T-cell (primary cell): ENCODE measurements around the gene BANK1. TPM values are rescaled to one million over a fixed set of nuclear protein-coding genes. Genes with fewer than 3 reads are reported as not detected.

ENCODE experiments used
- ATAC-seq, 4 experiments: fragments of 200-7000 bp in 3 of 4; fragments of 150-1000 bp in 1 of 4; cut with Tn5 transposase; replicated peaks in 1 of 4; 1 replicate in 3 of 4; 2 replicates in 1 of 4; pipeline ENCODE4 v1.10.0; 2021; ENCODE audit warnings: moderate library complexity in 3 of 4, mild to moderate bottlenecking in 2 of 4, moderate number of reproducible peaks in 1 of 4
- CTCF ChIA-PET, 2 donors: fragments of 300-600 bp; sonication (Branson Sonifier 250); formaldehyde crosslinking; loops; one replicate each; lab custom pipeline; 2022; ENCODE audit warnings: antibody characterized with exemption in 2 of 2; lab: Charles Lee
- POLR2A ChIA-PET, 2 donors: fragments of 300-600 bp; sonication (Branson Sonifier 250); formaldehyde crosslinking; loops; one replicate each; lab custom pipeline; 2022; ENCODE audit warnings: antibody characterized with exemption in 2 of 2; lab: Charles Lee
- DNase-seq, 35 experiments: peaks; one replicate each; pipeline versions ENCODE4 v3.0.0 to v3.0.0-alpha.2; 2013 to 2023
- H3K27ac ChIP-seq: one replicate; pipeline ENCODE4 v1.5.1; 2013; ENCODE audit warnings: low read length
- H3K27me3 ChIP-seq, 2 experiments: replicated peaks in 1 of 2; 1 replicate in 1 of 2; 2 replicates in 1 of 2; pipeline versions ENCODE4 v1.6.1 to v1.7.0; 2013; ENCODE audit warnings: low read length in 1 of 2, mixed read lengths in 1 of 2; ENCODE audit not compliant: control insufficient read depth in 2 of 2, insufficient read depth in 2 of 2; ENCODE audit errors: extremely low read depth in 1 of 2
- H3K36me3 ChIP-seq, 2 donors: 1 replicate in 1 of 2; 2 replicates in 1 of 2; pipeline versions ENCODE4 v1.6.1 to v1.7.0; 2013; ENCODE audit warnings: low read length in 1 of 2; ENCODE audit not compliant: control insufficient read depth in 2 of 2, insufficient read depth in 1 of 2; ENCODE audit errors: extremely low read depth in 1 of 2
- H3K4me1 ChIP-seq, 2 experiments: 1 replicate in 1 of 2; 2 replicates in 1 of 2; pipeline versions ENCODE4 v1.6.1 to v1.7.0; 2013; ENCODE audit warnings: low read length in 2 of 2, mixed read lengths in 1 of 2; ENCODE audit not compliant: insufficient read depth in 2 of 2, control insufficient read depth in 1 of 2; ENCODE audit errors: extremely low read depth in 1 of 2
- H3K4me3 ChIP-seq, 2 donors: 1 replicate in 1 of 2; 2 replicates in 1 of 2; pipeline versions ENCODE4 v1.5.1 to v1.7.0; 2013; ENCODE audit warnings: mild to moderate bottlenecking in 2 of 2, low read length in 1 of 2, moderate library complexity in 1 of 2; ENCODE audit not compliant: control insufficient read depth in 1 of 2; ENCODE audit errors: extremely low read depth in 1 of 2
- H3K9me3 ChIP-seq: 2 replicates; pipeline ENCODE4 v1.7.0; 2013
- H3K27ac Mint-ChIP-seq, 2 donors: one replicate each; pipeline ENCODE4 v1.8.0; 2020 to 2021; ENCODE audit warnings: mild to moderate bottlenecking in 2 of 2, mixed read lengths in 2 of 2
- H3K27me3 Mint-ChIP-seq, 2 donors: one replicate each; pipeline ENCODE4 v1.8.0; 2021 to 2022; ENCODE audit warnings: mixed read lengths in 2 of 2
- H3K36me3 Mint-ChIP-seq: one replicate; pipeline ENCODE4 v1.8.0; 2021; ENCODE audit warnings: mixed read lengths
- H3K4me1 Mint-ChIP-seq, 3 donors: one replicate each; pipeline ENCODE4 v1.8.0; 2020 to 2022; ENCODE audit warnings: mixed read lengths in 3 of 3, mild to moderate bottlenecking in 1 of 3
- H3K4me3 Mint-ChIP-seq, 3 donors: one replicate each; pipeline ENCODE4 v1.8.0; 2020 to 2022; ENCODE audit warnings: mild to moderate bottlenecking in 3 of 3, mixed read lengths in 3 of 3, moderate library complexity in 3 of 3
- H3K9me3 Mint-ChIP-seq, 3 donors: one replicate each; pipeline ENCODE4 v1.8.0; 2020 to 2022; ENCODE audit warnings: mixed read lengths in 3 of 3
- WGBS: methylation state at CpG from one replicate; pipeline ENCODE4 v1.1.5; 2013; ENCODE audit warnings: missing lambda C conversion rate; ENCODE audit not compliant: insufficient coverage; 5-methylcytosine and 5-hydroxymethylcytosine counted together
- total RNA-seq, 35 experiments: library from RNA in 6 of 35; stranded (reverse) in 6 of 35; fragments of 120-200 nt in 1 of 35; gene quantifications; one replicate each; pipeline versions ENCODE4 v1.2.1 to v1.2.4 and lab custom pipeline; 2013 to 2026

BANK1 gene
- total RNA-seq, 5 donors from 2014 or later (not counting 1 experiment from before 2014, with no cell fraction given), result 2.5 to 10.9 (median 3.5) TPM

DNA sequence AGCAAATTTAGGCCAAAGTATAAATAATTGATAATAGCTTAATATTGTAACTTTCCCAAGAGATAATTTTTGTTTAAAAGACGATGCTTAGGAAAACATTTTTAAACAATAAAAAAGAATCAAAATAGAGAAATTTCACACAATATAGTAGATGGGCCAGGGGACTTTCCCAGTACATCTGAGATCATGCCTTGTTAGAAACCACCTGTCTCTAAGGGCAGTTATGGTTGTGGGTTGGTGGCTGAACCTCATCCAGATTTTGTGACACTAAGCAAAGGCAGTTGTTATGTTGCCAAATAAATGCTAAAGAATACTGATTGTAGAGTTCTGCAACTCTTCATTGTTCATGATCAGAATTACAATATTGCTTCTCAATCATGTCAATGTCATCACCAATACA, 270.6 kb downstream of the BANK1 start:
- Histone ChIP-seq H3K27ac (no peak overlapping the region), H3K36me3 (no peaks in the 10 kb centered on the region), H3K4me1 (no peaks in the 10 kb centered on the region), H3K4me3 (no peak overlapping the region), H3K27me3 (no peaks in the 10 kb centered on the region), H3K9me3 (no peaks in the 10 kb centered on the region)
- ChIA-PET POLR2A (no interaction called here), CTCF (no interaction called here)
- ATAC-seq (no peak), DNase-seq (no peak)
- no CpG with 5 or more reads among the region's 1 CpG for WGBS
- Mint-ChIP-seq H3K27me3 (no peaks in the 10 kb centered on the region), H3K36me3 (no peaks in the 10 kb centered on the region), H3K4me3 (no peak overlapping the region), H3K4me1 (no peaks in the 10 kb centered on the region), H3K27ac (no peak overlapping the region), H3K9me3 (no peaks in the 10 kb centered on the region)

DNA sequence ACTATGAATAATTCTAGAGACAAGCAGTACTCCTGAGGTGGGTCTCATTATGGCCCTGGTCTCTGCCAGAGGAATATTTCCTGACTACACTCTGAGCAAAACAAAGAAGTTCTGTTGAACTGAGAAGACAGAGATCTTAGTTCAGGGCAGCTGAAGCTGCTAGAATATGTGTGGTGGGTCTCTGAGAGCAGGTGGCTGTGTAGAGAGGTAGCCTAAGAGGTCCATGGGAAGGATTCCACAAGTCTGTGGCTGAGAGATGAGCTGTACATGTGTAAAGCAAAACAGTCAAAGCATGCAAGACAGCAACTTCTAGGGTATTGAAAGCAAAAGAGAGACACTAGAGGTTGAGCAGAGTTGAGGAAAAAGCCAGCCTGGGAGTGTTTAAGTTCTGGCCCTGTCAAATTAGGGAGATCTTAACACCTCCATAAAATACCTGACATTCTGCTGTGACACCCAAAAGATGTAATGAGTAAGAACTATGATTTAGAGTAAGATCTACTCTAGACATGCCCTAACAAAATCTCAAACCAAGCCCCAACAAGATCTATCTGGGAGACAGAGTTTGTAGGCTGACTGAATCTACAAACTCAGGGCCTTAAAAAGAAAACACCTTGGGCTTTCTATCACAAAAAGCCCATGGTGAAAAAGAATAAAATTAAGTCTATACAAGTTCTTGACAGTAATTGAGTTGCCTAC, 274.4 kb downstream of the BANK1 start:
- no peak overlapping the region for H3K27ac ChIP-seq
- DNase-seq, result no peak
- Mint-ChIP-seq H3K27me3 (no peaks in the 10 kb centered on the region), H3K27ac (no peak overlapping the region), H3K36me3 (no peaks in the 10 kb centered on the region), H3K9me3 (no peaks in the 10 kb centered on the region), H3K4me1 (no peaks in the 10 kb centered on the region), H3K4me3 (no peak overlapping the region)
- H3K36me3 ChIP-seq, result no peaks in the 10 kb centered on the region
- no peaks in the 10 kb centered on the region for H3K9me3 ChIP-seq
- CTCF ChIA-PET, result no interaction called here
- POLR2A ChIA-PET, result no interaction called here
- no peaks in the 10 kb centered on the region for H3K4me1 ChIP-seq
- ATAC-seq, result no peak
- no peaks in the 10 kb centered on the region for H3K27me3 ChIP-seq
- no peak overlapping the region for H3K4me3 ChIP-seq

DNA sequence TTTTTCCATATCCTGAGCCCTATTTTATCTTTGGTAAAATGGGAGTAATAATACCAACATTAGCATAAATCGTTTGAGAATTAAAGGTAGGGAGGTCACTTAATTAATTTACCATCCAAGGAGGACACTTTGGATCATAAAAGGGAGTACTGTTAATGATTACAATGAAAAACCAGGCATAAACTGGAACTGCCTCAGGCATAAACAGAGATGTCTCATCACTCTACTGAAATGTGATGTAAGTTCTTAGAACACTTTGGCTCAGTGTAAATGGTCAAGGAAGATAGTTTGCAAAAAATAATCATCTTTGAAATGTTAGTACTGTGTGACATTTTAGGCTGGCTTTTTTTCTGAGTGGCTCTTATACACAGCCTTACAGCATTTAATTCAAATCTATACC, 286.1 kb downstream of the BANK1 start:
- Mint-ChIP-seq H3K4me3 (no peak overlapping the region), H3K36me3 (no peaks in the 10 kb centered on the region), H3K27ac (no peak overlapping the region), H3K27me3 (peaks cover 5 to 7% of the 10 kb centered on the region in 2 donors), H3K4me1 (no peaks in the 10 kb centered on the region), H3K9me3 (peaks cover 0 to 3% (median 0%) of the 10 kb centered on the region in 3 donors)
- Histone ChIP-seq H3K27ac (no peak overlapping the region), H3K4me3 (no peak overlapping the region), H3K36me3 (no peaks in the 10 kb centered on the region), H3K9me3 (no peaks in the 10 kb centered on the region), H3K4me1 (no peaks in the 10 kb centered on the region), H3K27me3 (no peaks in the 10 kb centered on the region)
- WGBS, result no CpG with 5 or more reads among the region's 1 CpG
- ATAC-seq (no peak), DNase-seq (no peak)
- POLR2A ChIA-PET, result no interaction called here
- CTCF ChIA-PET, result no interaction called here

DNA sequence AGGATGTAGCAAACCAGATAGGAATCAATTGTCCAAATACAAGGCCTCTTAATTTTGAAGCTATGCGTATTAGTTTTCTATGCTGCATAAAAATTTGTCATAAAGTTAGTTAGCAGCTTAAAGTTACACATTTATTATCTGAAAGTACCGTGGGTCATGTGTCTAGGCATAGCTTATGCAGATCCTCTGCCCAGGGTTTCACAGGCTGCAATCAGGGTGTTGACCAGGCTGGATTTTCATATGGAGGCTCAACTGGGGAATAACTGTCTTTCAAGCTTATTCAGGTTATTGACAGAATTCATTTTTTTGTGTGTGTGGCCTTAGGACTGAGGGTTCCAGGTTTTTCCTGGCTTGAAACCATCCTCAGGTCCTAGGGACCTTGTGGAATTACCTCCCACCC, 289.7 kb downstream of the BANK1 start:
- ChIA-PET CTCF (no interaction called here), POLR2A (no interaction called here)
- Mint-ChIP-seq H3K27ac (no peak overlapping the region), H3K4me1 (no peaks in the 10 kb centered on the region), H3K4me3 (no peak overlapping the region), H3K36me3 (no peaks in the 10 kb centered on the region), H3K9me3 (peaks cover 0 to 3% (median 3%) of the 10 kb centered on the region in 3 donors), H3K27me3 (peaks cover 4 to 7% of the 10 kb centered on the region in 2 donors)
- Histone ChIP-seq H3K4me1 (no peaks in the 10 kb centered on the region), H3K4me3 (no peak overlapping the region), H3K27ac (no peak overlapping the region), H3K9me3 (no peaks in the 10 kb centered on the region), H3K36me3 (no peaks in the 10 kb centered on the region), H3K27me3 (no peaks in the 10 kb centered on the region)
- no peak for ATAC-seq
- WGBS, result 71% methylated on average over 1 of the region's 2 CpGs
- no peak for DNase-seq

DNA sequence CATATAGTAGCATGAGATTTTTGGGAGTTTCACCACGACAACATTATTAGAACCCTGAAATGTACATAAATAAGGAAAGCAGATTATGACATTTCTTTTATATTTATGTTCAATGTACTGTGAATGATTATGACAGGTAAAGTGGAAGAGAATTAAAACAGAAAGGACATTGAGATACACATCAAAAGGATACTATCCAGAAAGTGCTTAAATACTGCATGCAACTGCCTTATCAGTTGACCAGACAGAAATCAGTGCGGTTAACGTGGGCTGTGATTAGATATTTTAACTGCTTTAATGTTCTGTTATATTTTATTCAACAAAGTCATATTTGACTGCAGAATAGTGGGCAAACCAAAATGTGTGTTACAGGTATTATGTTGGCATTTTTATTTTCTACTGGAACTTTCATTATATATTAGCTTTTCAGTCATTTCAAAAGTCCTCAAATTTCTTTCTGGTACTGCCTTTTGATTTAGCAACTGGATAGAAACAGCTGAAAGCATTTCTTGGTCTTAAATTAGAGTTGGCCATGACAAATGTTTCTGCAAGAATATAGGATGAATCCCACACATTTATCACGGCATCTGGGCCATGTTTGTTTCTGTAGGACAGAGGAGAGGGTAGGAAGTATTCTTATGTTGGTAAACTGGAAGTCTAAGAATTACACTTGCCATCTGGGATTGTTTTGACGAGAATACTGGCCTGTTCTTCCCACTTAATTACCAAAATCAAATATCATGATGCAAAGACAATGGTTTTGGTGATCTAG, 299.5 kb downstream of the BANK1 start:
- ChIA-PET CTCF (no interaction called here), POLR2A (interaction anchor here in 1 of 2 donors (0.6 kb wide), 1 partner anchor 93 kb away, joined by 4 read pairs; no protein-coding TSS in a partner anchor)
- no peak for DNase-seq
- Mint-ChIP-seq H3K4me1 (no peaks in the 10 kb centered on the region), H3K27me3 (peaks cover 0 to 4% of the 10 kb centered on the region in 2 donors), H3K27ac (no peak overlapping the region), H3K4me3 (no peak overlapping the region), H3K9me3 (peaks cover 0 to 12% (median 0%) of the 10 kb centered on the region in 3 donors), H3K36me3 (no peaks in the 10 kb centered on the region)
- Histone ChIP-seq H3K4me1 (no peaks in the 10 kb centered on the region), H3K4me3 (no peak overlapping the region), H3K36me3 (no peaks in the 10 kb centered on the region), H3K9me3 (no peaks in the 10 kb centered on the region), H3K27ac (no peak overlapping the region), H3K27me3 (peaks cover 0 to 2% of the 10 kb centered on the region in 2 experiments)
- no CpG with 5 or more reads among the region's 5 CpGs for WGBS
- ATAC-seq, result no peak

DNA sequence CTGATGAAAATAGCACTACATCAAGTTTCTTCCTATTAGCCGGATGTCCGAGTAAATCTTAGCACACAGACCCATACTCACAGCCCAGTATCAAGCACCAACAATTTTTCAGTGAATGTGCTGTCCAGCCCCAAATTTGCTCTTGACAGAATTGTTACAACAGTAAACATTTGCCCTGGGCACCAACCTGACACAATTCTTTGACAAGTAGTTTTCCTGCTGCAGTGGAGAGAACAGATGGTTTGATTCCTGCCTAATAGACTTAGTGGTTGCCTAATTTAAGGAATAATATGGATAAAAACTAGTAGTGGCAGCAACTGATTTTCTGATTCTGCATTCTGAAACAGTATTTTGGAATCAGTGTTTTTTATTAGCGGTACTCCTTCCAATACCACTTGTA, 301.1 kb downstream of the BANK1 start:
- Histone ChIP-seq H3K27ac (no peak overlapping the region), H3K36me3 (no peaks in the 10 kb centered on the region), H3K27me3 (peaks cover 0 to 2% of the 10 kb centered on the region in 2 experiments), H3K9me3 (no peaks in the 10 kb centered on the region), H3K4me3 (no peak overlapping the region), H3K4me1 (no peaks in the 10 kb centered on the region)
- Mint-ChIP-seq H3K4me3 (no peak overlapping the region), H3K36me3 (no peaks in the 10 kb centered on the region), H3K4me1 (no peaks in the 10 kb centered on the region), H3K27me3 (peaks cover 0 to 4% of the 10 kb centered on the region in 2 donors), H3K27ac (no peak overlapping the region), H3K9me3 (peaks cover 0 to 12% (median 0%) of the 10 kb centered on the region in 3 donors)
- ChIA-PET POLR2A (interaction anchor here in 1 of 2 donors (0.7 kb wide), 1 partner anchor 27 kb away, joined by 3 read pairs; no protein-coding TSS in a partner anchor), CTCF (no interaction called here)
- ATAC-seq (no peak), DNase-seq (no peak)
- WGBS, result 90% methylated on average over 2 of the region's 3 CpGs
